RWPE1 (cell line): ENCODE results near the gene GALNT6.

Experiments used
- CTCF ChIA-PET: fragments of 350-600 bp; sonication (Branson Sonifier 250); formaldehyde crosslinking; extraction: SDS; loops from one replicate; lab custom pipeline; 2021; lab: Yijun Ruan, JAX
- POLR2A ChIA-PET: fragments of 400-600 bp; formaldehyde crosslinking; extraction: SDS; loops from one replicate; lab custom pipeline; 2020; ENCODE audit warnings: antibody characterized with exemption; ENCODE audit not compliant: low non-redundant PET; lab: Yijun Ruan, JAX
- DNase-seq: peaks from one replicate; pipeline ENCODE4 v3.0.0; 2012; ENCODE audit warnings: low spot score
- H3K27ac ChIP-seq: fragments of 450-650 bp; 2 replicates; pipeline ENCODE4 v1.5.1; 2017
- TF ChIP-seq, protein P1 (sequence below): fragments of 450-650 bp; conservative IDR thresholded peaks from 2 replicates; pipeline ENCODE4 v1.5.1; 2017; ENCODE audit warnings: low read depth, mild to moderate bottlenecking

Gene GALNT6

GRCh38 chr12:51365276-51365675, 25.9 kb downstream of the GALNT6 start:
- ChIA-PET CTCF (no interaction called here), POLR2A (no interaction called here)
- TF ChIP-seq, protein P1, sequence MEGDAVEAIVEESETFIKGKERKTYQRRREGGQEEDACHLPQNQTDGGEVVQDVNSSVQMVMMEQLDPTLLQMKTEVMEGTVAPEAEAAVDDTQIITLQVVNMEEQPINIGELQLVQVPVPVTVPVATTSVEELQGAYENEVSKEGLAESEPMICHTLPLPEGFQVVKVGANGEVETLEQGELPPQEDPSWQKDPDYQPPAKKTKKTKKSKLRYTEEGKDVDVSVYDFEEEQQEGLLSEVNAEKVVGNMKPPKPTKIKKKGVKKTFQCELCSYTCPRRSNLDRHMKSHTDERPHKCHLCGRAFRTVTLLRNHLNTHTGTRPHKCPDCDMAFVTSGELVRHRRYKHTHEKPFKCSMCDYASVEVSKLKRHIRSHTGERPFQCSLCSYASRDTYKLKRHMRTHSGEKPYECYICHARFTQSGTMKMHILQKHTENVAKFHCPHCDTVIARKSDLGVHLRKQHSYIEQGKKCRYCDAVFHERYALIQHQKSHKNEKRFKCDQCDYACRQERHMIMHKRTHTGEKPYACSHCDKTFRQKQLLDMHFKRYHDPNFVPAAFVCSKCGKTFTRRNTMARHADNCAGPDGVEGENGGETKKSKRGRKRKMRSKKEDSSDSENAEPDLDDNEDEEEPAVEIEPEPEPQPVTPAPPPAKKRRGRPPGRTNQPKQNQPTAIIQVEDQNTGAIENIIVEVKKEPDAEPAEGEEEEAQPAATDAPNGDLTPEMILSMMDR, result no peak
- no peak for DNase-seq
- no peak overlapping the region for H3K27ac ChIP-seq

DNA sequence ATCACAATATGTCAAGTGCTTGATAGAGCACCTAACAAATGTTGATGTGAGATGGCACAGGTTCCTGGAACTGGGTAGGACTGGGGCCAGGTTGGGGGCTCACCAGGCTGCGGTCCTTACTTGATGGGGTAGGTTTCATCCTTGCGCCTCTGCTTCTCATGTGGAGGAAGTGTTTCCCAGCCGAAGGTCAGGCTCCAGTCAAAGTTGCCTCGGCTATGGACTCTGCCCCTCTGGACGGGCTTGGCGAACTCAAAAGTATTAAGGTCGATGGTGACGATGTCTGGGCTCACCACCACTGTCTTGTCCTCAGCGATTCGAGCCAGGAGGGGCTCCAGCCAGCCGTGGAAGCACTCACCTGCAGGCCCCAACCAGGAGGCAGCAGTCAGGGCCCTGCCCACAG, 27.2 kb downstream of the GALNT6 start:
- ChIA-PET POLR2A (no interaction called here), CTCF (no interaction called here)
- no peak overlapping the region for H3K27ac ChIP-seq
- no peak for DNase-seq
- TF ChIP-seq, protein P1, result no peak

- ChIA-PET POLR2A (interaction anchor here (1.0 kb wide), 1 partner anchor 9 kb away, joined by 3 read pairs; no protein-coding TSS in a partner anchor), CTCF (interaction anchor here (0.7 kb wide), 1 partner anchor 96 kb away, joined by 3 read pairs; no protein-coding TSS in a partner anchor)
Observed at GRCh38 chr12:51362747-51363342, 28.4 kb downstream of the GALNT6 start.

DNA sequence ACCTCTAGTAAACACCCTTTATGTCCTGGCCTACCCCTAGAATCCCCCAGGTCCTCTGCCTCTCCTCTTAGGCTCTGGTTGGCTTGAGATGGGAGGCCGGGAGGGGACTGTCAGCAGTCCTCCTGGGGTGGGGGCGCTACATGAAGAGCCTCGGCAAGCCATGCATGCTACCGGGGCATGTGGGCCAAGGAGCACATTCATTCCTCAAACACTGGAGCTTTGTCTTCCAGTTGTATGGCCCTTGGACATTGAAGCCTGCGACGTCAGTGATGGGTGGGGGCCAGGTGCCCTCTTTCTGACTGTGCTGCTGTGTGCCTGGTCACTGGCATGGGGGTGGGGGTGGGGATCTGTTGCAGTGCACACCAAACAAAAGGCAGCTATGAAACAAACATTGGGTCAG, 28.9 kb downstream of the GALNT6 start:
- ChIA-PET POLR2A (interaction anchor here (1.0 kb wide), 1 partner anchor 9 kb away, joined by 3 read pairs; no protein-coding TSS in a partner anchor), CTCF (interaction anchor here (0.7 to 1.9 kb wide), 2 partner anchors 93 to 96 kb away, joined by 3 to 4 read pairs; no protein-coding TSS in a partner anchor)
- DNase-seq, result no peak
- TF ChIP-seq, protein P1, result no peak
- no peak overlapping the region for H3K27ac ChIP-seq

More at GRCh38 chr12:51362747-51363342, 28.4 kb downstream of the GALNT6 start:
- TF ChIP-seq, protein P1, result no peak
- no peak for DNase-seq
- H3K27ac ChIP-seq, result no peak overlapping the region

DNA sequence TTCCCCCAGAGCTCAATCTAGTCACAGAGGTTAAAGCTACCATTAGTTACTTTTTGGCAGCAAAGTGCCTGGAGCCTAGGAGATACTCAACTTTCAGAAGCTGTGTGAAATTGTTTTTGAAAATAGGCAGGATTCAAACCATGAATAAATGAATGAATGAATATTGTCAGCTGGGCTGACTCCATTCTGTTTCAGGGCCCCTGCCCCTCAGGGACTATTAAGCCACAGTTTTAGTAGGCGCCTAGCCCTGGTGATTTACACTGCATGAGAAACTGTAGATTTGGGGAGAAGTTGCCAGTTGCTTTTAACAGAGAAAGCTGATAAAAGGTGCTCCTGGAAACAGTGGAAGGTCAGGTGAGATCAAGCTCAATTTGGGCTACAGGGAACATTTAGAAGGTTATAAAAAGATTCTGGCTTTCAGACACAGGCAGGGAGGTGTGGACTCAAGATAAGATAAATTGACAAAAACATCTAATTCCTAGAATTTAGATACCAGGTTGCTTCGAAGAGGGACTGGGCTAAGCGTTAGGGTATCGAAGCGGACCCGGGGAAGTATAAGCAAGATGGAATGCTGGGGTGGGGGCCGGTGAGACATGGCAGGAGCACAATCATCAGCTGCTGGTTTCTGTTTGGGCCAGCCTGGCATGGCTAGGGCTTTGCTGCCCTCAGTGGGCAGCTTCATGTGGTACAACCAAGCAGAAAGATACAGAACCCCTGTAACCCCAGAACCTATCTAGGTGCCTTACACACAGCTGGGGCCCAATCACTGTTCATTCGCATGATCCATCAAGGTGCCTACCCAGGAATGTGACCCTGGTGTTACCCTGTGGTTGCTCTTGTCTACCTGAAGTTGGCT, 29.8 kb downstream of the GALNT6 start:
- CTCF ChIA-PET, result interaction anchor here (0.9 to 1.9 kb wide), 2 partner anchors 12 to 92 kb away, joined by 3 to 4 read pairs; no protein-coding TSS in a partner anchor
- DNase-seq, result no peak

DNA sequence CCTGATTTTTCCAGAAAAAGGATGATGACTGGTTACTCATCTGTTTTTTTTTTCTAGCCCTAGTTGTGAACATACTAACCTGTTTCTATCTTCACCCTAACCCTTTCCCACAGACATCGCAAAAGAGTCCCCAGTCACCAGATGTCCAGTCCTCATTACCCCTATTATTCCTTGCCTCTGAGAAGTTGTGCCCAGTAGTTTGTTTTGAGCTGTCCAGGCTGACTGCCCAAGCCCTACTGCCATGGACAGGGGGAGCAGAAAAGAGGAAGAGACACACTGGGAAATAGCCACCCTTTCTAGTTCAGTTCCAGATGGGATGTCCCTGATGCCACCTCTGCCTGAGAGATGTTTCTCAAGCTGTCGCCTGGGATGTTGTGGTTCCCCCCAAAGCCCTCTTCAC, 30.9 kb downstream of the GALNT6 start:
- TF ChIP-seq, protein P1, result no peak
- H3K27ac ChIP-seq, result no peak overlapping the region
- ChIA-PET POLR2A (no interaction called here), CTCF (interaction anchor here (0.5 to 1.9 kb wide), 3 partner anchors 60 to 120 kb away, joined by 3 to 4 read pairs (median 3); no protein-coding TSS in a partner anchor)
- DNase-seq, result no peak

More for the DNA sequence above, 29.8 kb downstream of the GALNT6 start:
- TF ChIP-seq, protein P1, result no peak
- H3K27ac ChIP-seq, result no peak overlapping the region
- POLR2A ChIA-PET, result no interaction called here
